GM21381 (cell line): ENCODE measurements around the gene HNRNPL.
"Not testable (repeated sequence)": the region's sequence is repeated elsewhere in the genome, so short reads cannot be mapped to it uniquely, and the experiment has no call there.

Experiments used
- ATAC-seq: cut with Tn5 transposase; IDR thresholded peaks from one replicate; pipeline ENCODE4 v1.9.1; 2021; ENCODE audit warnings: mild to moderate bottlenecking, moderate library complexity; ENCODE audit not compliant: unreplicated experiment

The HNRNPL gene

GRCh38 chr19:38869836-38870607 is 20.2 kb upstream of the HNRNPL start:
- ATAC-seq = peak; percentile 62

DNA sequence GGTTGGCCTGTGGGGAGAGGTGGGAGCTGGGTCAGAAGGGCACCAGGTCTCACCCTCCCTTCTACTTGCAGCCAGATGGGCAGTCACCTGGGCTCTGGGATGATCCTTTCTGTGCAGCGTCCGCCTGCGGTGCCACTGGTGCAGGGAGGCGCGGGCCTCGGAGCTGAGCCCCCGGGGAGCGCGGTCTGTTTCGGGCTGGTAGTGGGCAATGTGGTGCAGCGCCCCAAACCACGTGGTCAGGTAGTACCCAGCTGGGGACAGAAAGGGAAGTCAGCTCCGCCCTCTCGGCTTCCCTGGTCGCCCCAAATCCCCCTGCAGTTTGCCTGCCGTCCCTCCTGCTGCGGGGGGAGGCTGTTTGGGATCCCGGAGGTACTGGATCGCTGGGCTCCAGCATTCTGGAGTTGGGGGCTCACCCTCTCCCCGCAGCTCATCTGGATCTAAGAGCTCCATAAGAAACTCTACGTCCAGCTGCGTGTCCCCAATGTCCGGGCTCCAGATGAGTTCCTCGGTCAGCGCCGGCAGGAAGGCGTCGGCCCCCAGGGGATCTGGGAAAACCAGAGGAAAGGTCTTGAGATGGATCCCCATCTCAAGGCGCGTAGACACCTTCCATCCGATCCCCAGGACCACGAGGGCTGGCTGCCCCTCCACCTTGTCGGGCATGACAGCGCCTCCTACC is 19.5 kb upstream of the HNRNPL start:
- ATAC-seq = no peak

DNA sequence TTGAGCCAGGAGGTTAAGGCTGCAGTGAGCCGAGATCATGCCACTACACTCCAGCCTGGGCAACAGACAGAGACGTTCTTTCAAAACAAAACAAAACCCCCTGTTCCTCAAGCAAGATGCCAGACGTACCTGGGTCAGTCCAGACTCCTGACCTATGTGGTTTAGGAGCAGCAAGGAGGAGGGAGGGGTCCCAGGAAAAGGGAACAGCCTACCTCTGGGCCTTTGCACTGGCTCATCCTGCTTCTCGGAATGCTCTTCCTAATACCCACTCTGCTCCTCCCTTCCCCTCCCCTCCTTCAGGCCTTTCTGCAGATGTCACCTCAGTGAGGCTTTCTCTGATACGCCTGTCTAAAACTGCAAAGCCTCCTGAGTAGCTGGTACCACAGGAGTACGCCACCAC is 18.8 kb upstream of the HNRNPL start:
- ATAC-seq = no peak

DNA sequence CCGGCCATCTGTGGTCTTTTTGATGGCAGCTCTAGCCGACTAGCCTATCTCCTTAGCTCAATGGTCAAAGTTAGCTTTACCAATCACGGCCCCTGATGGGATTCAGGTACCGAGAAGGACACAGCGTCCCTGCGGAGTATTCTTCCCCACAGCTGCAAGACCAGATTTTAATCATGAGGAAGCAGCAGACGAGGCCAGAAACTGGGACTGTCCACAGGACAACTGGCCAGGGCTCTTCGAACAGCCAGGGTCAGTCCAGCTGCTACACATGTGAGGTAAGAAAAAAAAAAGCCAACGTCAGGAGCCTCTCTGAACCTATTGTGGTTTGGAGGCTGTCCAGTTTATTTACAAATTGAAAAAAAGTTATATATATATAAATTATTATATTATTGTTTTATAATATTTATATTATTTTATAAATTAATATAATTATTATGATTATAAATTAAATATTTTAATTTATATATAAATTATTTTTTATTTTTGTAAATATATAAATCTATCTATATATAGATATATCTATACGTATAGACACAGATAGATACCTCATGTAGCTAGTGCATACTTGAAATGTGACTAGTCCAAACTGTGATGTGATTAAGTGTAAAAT is 17.5 kb upstream of the HNRNPL start:
- ATAC-seq = no peak

- no peak for ATAC-seq
Measured at GRCh38 chr19:38862321-38863059, 12.7 kb upstream of the HNRNPL start.

DNA sequence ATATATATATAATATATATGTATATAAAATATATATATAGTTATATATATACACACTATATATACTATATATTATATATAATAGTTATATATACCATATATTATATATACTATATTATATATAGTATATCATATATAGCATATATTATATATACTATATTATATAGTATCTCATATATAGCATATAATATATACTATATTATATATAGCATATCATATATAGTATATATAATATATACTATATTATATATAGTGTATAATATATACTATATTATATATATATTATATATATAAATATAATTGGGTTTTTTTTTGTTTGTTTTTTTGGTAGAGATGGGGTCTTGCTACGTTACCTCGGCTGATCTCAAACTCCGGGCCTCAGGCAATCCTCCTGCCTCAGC is 11.6 kb upstream of the HNRNPL start:
- no peak for ATAC-seq

GRCh38 chr19:38859631-38860204 is 9.9 kb upstream of the HNRNPL start:
- ATAC-seq = not testable (repeated sequence)

- ATAC-seq = no peak
Measured at GRCh38 chr19:38856813-38857212, 7.0 kb upstream of the HNRNPL start.

DNA sequence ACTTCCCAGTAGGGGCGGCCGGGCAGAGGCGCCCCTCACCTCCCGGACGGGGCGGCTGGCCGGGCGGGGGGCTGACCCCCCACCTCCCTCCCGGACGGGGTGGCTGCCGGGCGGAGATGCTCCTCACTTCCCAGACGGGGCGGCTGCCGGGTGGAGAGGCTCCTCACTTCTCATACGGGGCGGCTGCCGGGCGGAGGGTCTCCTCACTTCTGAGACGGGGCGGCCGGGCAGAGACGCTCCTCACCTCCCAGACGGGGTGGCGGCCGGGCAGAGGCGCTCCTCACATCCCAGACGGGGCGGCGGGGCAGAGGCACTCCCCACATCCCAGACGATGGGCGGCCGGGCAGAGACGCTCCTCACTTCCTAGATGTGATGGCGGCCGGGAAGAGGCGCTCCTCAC is 6.0 kb upstream of the HNRNPL start:
- ATAC-seq = not testable (repeated sequence)

DNA sequence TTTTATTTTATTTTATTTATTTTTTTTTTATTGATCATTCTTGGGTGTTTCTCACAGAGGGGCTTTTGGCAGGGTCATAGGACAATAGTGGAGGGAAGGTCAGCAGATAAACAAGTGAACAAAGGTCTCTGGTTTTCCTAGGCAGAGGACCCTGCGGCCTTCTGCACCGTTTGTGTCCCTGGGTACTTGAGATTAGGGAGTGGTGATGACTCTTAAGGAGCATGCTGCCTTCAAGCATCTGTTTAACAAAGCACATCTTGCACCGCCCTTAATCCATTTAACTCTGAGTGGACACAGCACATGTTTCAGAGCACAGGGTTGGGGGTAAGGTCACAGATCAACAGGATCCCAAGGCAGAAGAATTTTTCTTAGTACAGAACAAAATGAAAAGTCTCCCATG is 5.2 kb upstream of the HNRNPL start:
- not testable (repeated sequence) for ATAC-seq

DNA sequence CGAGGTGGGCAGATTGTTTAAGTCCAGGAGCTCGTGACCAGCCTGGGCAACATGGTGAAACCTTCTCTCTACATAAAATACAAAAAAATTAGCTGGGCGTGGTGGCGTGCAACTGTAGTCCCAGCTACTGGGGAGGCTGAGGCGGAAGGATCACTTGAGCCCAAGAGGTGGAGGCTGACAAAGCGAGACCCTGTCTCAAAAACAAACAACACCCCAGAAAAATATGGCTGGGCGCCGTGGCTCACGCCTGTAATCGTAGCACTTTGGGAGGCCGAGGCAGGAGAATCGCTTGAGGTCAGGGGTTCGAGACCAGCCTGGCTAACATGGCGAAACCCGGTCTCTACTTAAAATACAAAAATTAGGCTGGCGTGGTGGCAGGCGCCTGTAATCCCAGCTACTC is 3.4 kb upstream of the HNRNPL start:
- no peak for ATAC-seq

DNA sequence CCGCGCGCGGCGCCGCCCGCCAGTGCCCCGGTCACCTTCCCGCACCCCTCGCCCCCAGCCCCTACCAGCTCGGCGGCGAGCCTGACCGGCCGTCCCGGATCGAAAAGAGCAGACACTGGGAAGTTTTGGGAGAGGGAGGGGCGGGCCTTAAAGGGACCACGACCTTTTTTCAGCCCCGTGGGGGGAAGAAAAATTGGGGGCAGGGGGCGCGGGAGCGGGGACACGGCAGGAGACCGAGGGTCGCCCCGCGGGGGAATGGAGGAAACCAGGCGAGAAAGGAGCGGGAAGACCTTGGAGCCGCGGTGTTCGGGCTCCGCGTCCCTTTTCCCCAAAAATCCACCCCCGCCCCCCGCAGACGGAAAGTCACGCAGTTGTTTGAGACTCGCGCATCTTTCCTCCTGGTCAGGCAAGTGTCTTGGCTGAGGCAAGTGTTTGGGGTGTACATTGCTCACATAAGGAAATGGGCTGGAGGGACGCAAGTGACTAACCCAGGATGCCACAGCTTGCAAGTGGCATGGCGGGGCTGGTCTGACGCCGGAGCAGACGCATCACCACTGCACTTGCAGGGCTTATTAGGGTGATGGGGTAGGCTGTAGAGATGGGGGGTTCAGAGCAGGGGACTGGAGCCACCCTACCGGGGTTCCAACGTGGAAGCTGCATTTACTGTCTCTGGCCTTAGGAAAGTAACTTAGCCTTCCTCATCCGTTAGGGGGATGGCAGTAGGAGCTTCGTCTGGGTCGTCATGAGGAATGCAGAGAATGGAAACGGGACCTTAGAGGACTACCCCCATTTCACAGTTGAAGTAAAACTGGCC is 2.7 kb upstream of the HNRNPL start:
- ATAC-seq = no peak

DNA sequence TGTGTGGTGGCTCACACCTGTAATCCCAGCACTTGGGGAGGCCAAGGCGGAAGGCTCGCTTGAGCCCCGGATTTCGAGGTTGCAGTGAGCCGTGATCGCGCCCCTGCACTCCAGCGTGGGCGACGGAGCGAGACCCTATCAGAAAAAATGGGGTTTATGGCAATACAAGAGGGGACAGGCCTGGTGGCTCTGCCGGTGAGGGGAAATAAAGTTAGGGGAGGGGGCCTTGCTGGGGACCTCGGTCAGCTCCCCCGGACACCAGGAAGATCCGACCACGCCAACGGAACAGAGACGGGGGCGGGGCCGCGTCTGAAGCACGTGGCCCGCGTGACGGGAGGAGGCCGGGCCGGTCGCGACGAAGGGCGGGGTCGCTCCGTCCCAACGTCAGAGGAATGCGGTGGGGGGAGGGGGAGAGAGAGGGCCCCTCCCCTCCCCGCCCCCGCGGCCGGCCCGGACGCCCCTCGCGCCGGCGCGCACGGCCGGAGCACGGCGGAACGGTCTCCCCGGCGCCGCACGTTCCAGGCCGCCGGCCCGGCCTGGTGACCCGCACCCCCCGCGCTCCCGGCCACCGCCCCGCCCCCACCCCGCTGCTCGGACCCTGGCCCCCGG is 1.9 kb upstream of the HNRNPL start:
- ATAC-seq = peak; percentile 20

- ATAC-seq = no peak
Measured at GRCh38 chr19:38850976-38851621, 1.3 kb upstream of the HNRNPL start.

DNA sequence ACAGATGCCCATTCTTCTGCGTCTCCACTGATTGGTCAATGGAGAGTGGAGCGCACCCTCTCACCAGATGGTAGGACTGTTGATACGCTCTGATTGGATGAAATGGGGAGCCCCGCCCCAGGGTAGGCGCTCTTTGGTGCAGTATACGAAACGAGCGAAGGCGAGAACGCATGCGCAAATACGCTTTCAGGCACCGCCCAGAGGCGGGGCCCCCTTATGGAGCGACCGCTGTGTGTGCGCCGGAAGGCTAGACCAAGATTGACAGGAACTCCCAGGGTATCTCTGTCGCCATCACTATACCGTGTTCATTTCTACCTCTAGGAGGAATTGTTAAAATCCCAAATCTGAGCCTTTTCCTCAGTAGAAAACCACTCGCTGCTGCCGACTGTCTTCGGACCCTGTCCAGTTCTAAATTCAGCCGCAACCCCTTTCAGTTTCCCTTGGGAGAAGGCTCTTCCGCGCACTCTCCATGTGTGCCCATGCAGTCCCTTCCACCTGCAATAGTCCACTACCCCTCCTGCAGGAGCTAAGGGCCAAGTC is 720 bp upstream of the HNRNPL start:
- peak; percentile 61 for ATAC-seq

GRCh38 chr19:38849147-38849859 is 483 bp downstream of the HNRNPL start:
- peak; percentile 30 for ATAC-seq

DNA sequence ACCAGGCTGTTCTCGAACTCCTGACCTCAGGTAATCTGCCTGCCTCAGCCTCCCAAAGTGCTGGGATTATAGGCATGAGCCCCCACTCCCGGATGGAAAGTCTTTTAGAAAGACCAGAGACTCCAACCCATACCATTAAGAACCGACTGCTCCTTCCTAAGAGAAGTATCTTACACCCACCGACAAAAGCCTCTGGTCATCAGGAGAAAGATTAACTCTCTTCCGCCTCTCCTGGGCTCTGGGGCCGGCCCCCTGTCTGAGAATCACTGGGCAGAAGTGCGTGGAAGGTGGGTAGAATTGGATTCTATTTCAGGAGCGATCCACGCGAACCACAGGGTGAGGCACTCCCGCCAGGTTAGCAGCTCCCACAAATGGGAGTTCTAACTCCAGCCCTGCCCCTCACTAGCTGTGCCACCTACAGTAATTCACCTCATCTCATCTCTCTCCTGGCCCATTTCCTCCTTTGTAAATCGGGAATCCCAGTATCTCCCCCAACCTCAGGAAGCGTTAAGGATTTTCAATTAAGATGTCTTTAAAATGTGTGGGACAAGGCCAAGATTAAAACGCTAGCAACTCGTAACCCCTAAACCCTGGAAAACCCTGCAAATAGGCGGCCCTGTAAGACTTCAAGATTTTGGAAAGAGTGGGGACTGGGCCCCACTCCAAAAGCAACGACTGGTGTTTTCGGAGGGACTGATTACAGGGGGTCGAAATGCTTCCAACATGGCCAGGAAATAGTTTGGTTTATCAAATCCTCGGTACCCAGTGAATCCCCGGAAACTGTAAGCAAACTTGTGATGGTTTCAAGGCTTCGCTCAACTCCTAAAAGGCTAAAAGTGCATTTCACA is 1.3 kb downstream of the HNRNPL start:
- no peak for ATAC-seq
